ENCODE measurements around the gene OGFOD3.

- TF ChIP-seq CTCF (IDR thresholded peaks at IDR 0.05) (no peak), POLR2A (IDR thresholded peaks at IDR 0.05) (no peak)
These were observed 39.5 kb upstream of the OGFOD3 start for GRCh38 chr17:82457929-82458178.

Data from suprapubic skin (tissue), 3 donors.